Fibroblast of villous mesenchyme (primary cell): ENCODE data around the gene IFT80. TPM values are rescaled to one million over a fixed set of nuclear protein-coding genes. Genes with fewer than 3 reads are reported as not detected.

Experiments
- DNase-seq: peaks from one replicate; pipeline ENCODE4 v3.0.0-alpha.2; 2010; ENCODE audit warnings: low read depth
- H3K4me3 ChIP-seq: 2 replicates; pipeline ENCODE4 v1.5.1; 2011; ENCODE audit warnings: low read depth, mild to moderate bottlenecking, low read length
- total RNA-seq: library from RNA; depleted of rRNA; stranded (reverse); fragments of >200 nt; gene quantifications from 2 replicates; pipeline ENCODE4 v1.2.3, GENCODE V29; 2012
- TF ChIP-seq, protein P1 (sequence below): IDR thresholded peaks from 2 replicates; pipeline ENCODE4 v1.5.1; 2012; ENCODE audit warnings: low read depth, mild to moderate bottlenecking, low read length; ENCODE audit not compliant: insufficient read depth

IFT80 gene
- total RNA-seq, 1 donor = 47.9 TPM

DNA sequence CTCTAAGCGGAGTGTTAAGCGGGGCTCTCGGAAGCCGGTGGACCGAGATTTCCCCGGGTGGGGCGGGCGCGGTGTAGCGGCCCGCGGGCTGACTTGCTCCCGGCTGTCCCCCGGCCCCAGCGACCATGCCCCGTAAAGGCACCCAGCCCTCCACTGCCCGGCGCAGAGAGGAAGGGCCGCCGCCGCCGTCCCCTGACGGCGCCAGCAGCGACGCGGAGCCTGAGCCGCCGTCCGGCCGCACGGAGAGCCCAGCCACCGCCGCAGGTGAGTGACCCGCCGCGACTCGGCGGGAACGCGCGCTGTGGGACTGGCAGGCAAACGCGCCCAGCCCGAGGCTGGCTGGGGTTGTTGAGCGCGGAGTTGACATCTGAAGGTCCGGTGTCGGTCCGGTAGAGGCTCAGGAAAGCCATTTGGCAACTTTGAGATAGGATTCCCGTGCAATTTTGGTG lies 1.7 kb upstream of the IFT80 start:
- peak overlapping the region; percentile 97 for H3K4me3 ChIP-seq
- TF ChIP-seq, protein P1, sequence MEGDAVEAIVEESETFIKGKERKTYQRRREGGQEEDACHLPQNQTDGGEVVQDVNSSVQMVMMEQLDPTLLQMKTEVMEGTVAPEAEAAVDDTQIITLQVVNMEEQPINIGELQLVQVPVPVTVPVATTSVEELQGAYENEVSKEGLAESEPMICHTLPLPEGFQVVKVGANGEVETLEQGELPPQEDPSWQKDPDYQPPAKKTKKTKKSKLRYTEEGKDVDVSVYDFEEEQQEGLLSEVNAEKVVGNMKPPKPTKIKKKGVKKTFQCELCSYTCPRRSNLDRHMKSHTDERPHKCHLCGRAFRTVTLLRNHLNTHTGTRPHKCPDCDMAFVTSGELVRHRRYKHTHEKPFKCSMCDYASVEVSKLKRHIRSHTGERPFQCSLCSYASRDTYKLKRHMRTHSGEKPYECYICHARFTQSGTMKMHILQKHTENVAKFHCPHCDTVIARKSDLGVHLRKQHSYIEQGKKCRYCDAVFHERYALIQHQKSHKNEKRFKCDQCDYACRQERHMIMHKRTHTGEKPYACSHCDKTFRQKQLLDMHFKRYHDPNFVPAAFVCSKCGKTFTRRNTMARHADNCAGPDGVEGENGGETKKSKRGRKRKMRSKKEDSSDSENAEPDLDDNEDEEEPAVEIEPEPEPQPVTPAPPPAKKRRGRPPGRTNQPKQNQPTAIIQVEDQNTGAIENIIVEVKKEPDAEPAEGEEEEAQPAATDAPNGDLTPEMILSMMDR = no peak
- no peak for DNase-seq

DNA sequence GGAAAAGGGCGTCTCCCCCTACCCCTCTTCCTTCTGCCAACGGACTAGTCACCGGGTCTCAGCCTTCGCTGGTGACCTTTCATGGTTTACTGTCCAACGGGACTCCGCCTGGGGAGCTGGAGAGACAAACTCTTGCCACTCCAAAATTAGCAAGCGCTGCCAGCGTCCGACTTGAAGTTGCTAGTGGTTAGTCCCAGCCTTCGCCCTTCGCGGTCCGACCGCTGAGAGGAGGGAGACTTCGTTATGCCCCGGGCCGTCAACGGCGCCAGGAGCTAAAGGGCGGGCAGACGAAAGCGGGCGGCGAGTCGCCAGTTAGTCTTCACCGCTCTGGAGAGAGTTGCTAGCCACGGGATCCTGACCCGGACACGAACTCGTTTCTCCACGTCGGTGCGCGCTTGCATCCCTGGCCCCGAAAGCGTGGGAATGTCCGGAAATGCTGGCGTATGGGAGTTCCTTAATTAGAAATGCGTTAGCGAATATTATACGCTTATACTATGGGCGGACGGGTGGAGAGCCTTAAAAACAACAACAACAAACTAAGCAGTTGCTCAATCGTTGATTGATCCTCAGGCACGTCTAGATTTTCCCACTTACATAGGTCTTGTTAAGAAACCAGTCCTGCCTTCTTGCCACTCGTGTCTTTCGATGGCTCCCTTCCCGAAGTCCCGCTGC lies 1.1 kb upstream of the IFT80 start:
- peak; percentile 74 for DNase-seq
- peak overlapping the region; percentile 97 for H3K4me3 ChIP-seq
- TF ChIP-seq, protein P1 = no peak

DNA sequence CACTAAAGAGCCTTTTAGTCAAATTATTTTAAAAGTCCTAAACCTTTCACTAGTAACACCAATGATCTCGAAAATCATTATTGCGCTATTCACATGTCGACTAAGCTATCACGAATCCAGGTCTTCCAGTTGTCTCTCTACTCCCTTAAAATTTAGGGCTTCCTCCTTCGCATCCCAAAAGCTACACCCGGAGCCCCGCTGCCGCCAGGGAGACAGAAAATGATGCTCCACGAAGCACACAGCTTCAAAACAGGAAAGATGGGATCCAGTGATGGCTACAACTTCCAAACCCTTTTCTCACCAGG lies 253 bp downstream of the IFT80 start:
- TF ChIP-seq, protein P1 = no peak
- DNase-seq = no peak
- H3K4me3 ChIP-seq = peak overlapping the region; percentile 97

DNA sequence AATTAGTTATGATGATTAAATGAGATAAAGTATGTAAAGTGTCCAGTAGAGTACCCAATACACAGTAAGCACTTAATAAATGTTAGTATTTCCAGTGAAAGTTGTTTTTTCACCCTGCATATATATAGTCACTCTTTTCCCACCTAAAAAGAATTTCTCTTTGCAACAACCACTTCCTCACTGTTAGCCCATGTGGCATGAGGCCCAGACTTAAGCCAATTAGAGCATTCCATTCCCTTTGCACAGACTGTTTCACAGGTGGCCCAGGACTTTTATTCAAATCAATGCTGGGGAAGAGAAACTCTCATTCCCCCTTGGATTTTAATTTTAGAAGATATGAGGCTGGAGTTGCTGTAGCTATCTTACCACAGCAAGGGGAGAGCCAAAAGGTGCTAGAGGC lies 3.7 kb downstream of the IFT80 start:
- no peak overlapping the region for H3K4me3 ChIP-seq
- TF ChIP-seq, protein P1 = no peak
- DNase-seq = peak; percentile 33

DNA sequence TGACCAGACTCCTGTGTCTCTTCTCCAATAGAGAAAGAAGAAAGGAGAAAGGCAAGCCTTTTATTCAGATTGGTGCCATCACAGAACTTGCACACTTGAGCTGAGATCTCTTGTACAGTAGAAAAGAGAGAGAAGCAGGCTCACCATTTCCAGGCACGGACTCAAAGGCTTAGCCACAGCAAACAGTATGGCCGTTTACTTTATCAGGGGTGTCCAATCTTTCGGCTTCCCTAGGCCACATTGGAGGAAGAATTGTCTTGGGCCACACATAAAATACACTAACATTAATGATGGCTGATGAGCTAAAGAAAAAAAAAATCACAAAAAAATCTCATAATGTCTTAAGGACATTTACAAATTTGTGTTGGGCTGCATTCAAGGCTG lies 5.0 kb downstream of the IFT80 start:
- no peak for DNase-seq
- no peak overlapping the region for H3K4me3 ChIP-seq
- TF ChIP-seq, protein P1 = no peak

DNA sequence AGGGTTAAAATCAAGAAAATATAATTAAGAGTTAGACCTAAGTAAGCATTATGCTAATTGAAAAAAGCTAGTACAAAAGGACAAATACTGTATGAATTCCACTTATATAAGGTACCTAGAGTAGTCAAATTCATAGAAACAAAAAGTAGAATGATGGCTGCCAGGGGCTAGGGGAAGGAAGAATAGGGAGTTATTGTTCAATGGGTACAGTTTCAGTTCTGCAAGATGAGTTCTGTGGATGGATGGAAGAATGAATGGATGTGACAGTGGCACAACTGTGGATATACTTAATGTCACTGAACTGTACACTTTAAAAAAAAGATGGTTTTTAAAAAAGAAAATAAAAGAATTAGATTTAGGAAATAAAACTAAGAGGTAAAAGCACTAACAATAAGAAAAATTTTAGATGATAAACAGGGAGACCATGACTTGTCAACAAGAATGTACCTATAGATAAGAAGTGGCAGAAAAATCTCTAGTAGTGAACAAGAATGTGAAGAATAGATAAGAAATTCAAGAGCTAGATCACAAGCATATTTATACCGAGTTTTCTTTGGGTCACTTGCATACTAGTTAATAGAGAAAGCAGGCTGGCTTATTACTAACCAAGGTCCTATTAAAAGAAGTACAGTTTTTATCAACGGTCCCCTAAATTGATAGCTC lies 5.5 kb downstream of the IFT80 start:
- DNase-seq = no peak
- TF ChIP-seq, protein P1 = no peak
- no peak overlapping the region for H3K4me3 ChIP-seq
